Lower lobe of right lung (tissue), 2 donors: ENCODE results near the gene NEURL2. TPM values are rescaled to one million over a fixed set of nuclear protein-coding genes. Genes with fewer than 3 reads are reported as not detected.

Source experiments
- ATAC-seq, 2 donors: fragments of 200-7000 bp; cut with Tn5 transposase; one replicate each; pipeline ENCODE4 v1.9.1; 2020 to 2022; ENCODE audit warnings: mild to moderate bottlenecking in 2 of 2, moderate library complexity in 2 of 2
- DNase-seq: peaks from one replicate; pipeline ENCODE4 v3.0.0-alpha.2; 2020
- H3K27ac ChIP-seq: fragments of 200-600 bp; one replicate; pipeline ENCODE4 v1.8.0; 2022
- H3K27me3 ChIP-seq: fragments of 200-600 bp; one replicate; pipeline ENCODE4 v1.8.0; 2022; ENCODE audit warnings: low read depth
- H3K36me3 ChIP-seq: fragments of 200-600 bp; one replicate; pipeline ENCODE4 v1.8.0; 2022; ENCODE audit warnings: mild to moderate bottlenecking
- H3K4me1 ChIP-seq: fragments of 200-600 bp; one replicate; pipeline ENCODE4 v1.8.0; 2022
- H3K4me3 ChIP-seq: fragments of 200-600 bp; one replicate; pipeline ENCODE4 v1.8.0; 2022; ENCODE audit warnings: mild to moderate bottlenecking
- H3K9me3 ChIP-seq: fragments of 200-600 bp; one replicate; pipeline ENCODE4 v1.8.0; 2022
- CTCF ChIP-seq: fragments of 200-600 bp; IDR thresholded peaks from one replicate; pipeline ENCODE4 v1.8.0; 2022; ENCODE audit warnings: antibody characterized with exemption, mild to moderate bottlenecking
- intact Hi-C: fragments of 100-400 bp; cut with DNase I; formaldehyde crosslinking; loops from one replicate; pipeline ENCODE4 v1.11.0; 2022
- total RNA-seq: library from RNA; stranded (reverse); fragmentation: NEBNext Ultra II Directional; extraction: Animal tissue kit (Norgen Biotek cat#: 25700); gene quantifications from one replicate; pipeline ENCODE4 v1.2.1, GENCODE V29; 2021
- donor health status: DM: no; HTN: yes; CAD: no; lungs with severe emphysema.

The NEURL2 gene
- total RNA-seq, 1 donor from 2014 or later = 2.4 TPM

- Histone ChIP-seq H3K4me3 (no peak overlapping the region), H3K27ac (no peak overlapping the region), H3K27me3 (no peaks in the 10 kb centered on the region), H3K36me3 (peaks cover 66% of the 10 kb centered on the region), H3K9me3 (no peaks in the 10 kb centered on the region), H3K4me1 (peaks cover 3% of the 10 kb centered on the region)
- no peak for TF ChIP-seq CTCF
- intact Hi-C loops = no loop called here
- DNase-seq = no peak
- ATAC-seq = no peak
Observed at GRCh38 chr20:45850238-45850637, 40.8 kb downstream of the NEURL2 start.

- Histone ChIP-seq H3K9me3 (no peaks in the 10 kb centered on the region), H3K4me1 (no peaks in the 10 kb centered on the region), H3K4me3 (no peak overlapping the region), H3K27me3 (no peaks in the 10 kb centered on the region), H3K27ac (no peak overlapping the region), H3K36me3 (peaks cover 70% of the 10 kb centered on the region)
- TF ChIP-seq CTCF = no peak
- intact Hi-C loops = no loop called here
- DNase-seq (no peak), ATAC-seq (no peak)
Observed at GRCh38 chr20:45848969-45849582, 41.9 kb downstream of the NEURL2 start.

GRCh38 chr20:45848421-45848820, 42.6 kb downstream of the NEURL2 start:
- Histone ChIP-seq H3K27me3 (no peaks in the 10 kb centered on the region), H3K4me3 (no peak overlapping the region), H3K9me3 (no peaks in the 10 kb centered on the region), H3K4me1 (no peaks in the 10 kb centered on the region), H3K36me3 (peaks cover 77% of the 10 kb centered on the region), H3K27ac (no peak overlapping the region)
- intact Hi-C loops = no loop called here
- ATAC-seq = no peak
- DNase-seq = no peak
- TF ChIP-seq CTCF = no peak

GRCh38 chr20:45845452-45845851, 45.6 kb downstream of the NEURL2 start:
- no peaks in the 10 kb centered on the region for H3K9me3 ChIP-seq
- no peak for ATAC-seq
- H3K36me3 ChIP-seq = peaks cover 81% of the 10 kb centered on the region
- H3K4me1 ChIP-seq = no peaks in the 10 kb centered on the region
- no peak for TF ChIP-seq CTCF
- H3K4me3 ChIP-seq = no peak overlapping the region
- no peak for DNase-seq
- intact Hi-C loops = no loop called here
- no peaks in the 10 kb centered on the region for H3K27me3 ChIP-seq
- no peak overlapping the region for H3K27ac ChIP-seq

GRCh38 chr20:45843506-45843905, 47.5 kb downstream of the NEURL2 start:
- intact Hi-C loops = no loop called here
- Histone ChIP-seq H3K27ac (no peak overlapping the region), H3K4me1 (no peaks in the 10 kb centered on the region), H3K4me3 (no peak overlapping the region), H3K9me3 (no peaks in the 10 kb centered on the region), H3K36me3 (peaks cover 88% of the 10 kb centered on the region), H3K27me3 (no peaks in the 10 kb centered on the region)
- DNase-seq (no peak), ATAC-seq (no peak)
- no peak for TF ChIP-seq CTCF
